ENCODE measurements around the gene S100A2. TPM values are rescaled to one million over a fixed set of nuclear protein-coding genes. Genes with fewer than 3 reads are reported as not detected.

Gene S100A2
- total and polyA plus RNA-seq, 7 donors, result 0.86 to 15.4 (median 1.1) TPM

DNA sequence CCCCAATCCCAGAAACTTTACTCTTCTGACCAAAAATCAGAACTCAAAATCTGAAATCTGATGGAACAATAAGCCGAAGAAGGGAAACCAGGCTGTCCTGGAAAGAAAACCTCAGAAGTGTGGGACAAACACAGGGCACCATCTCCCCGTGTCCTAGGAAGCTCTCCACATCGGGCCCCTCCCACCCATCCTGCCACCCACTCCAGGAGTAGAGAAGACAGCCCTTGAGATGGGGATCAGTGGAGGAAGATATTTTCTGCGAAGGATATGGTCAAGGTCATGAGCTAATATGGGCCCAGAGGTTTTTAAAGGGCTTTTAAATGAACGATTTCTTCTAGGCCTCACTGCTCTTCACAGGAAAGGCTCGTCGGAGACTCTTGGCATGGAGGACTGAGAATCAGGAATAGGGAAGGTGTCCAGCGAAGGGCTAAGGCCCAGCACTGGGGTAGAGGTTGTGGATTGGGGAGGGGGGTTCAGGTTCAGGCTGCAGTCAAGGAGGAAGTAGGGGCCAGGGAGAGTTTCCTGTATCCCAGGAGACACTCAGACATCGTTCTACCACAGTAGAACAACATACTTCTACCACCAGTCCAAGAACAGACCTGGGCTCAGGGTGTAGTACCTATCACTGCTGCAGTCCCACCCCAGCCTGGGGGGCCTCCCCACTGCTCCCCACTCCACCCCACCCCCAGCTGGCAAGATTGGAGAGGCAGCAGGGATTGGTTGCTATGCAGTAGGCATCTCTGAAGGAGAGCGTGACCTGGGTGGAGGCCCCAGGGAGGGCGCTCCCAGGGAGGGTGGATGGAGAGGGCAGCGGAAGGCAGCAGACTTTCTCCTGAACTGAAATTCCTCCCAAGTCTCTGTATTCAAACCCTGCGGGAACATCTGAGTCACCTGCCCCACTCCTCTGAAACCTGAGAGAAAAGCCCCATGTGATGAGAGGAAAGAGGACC is 23.7 kb downstream of the S100A2 start:
- H3K27ac ChIP-seq, result no peak overlapping the region
- H3K27me3 ChIP-seq (ENCODE audit: insufficient read depth in 3 of 3, low read length in 2 of 3), result no peaks in the 10 kb centered on the region
- DNase-seq (no peak), ATAC-seq (no peak)
- no peaks in the 10 kb centered on the region for H3K9me3 ChIP-seq
- H3K36me3 ChIP-seq (ENCODE audit: insufficient read depth in 1 of 2, low read depth in 1 of 2), result no peaks in the 10 kb centered on the region
- TF ChIP-seq, protein P1, sequence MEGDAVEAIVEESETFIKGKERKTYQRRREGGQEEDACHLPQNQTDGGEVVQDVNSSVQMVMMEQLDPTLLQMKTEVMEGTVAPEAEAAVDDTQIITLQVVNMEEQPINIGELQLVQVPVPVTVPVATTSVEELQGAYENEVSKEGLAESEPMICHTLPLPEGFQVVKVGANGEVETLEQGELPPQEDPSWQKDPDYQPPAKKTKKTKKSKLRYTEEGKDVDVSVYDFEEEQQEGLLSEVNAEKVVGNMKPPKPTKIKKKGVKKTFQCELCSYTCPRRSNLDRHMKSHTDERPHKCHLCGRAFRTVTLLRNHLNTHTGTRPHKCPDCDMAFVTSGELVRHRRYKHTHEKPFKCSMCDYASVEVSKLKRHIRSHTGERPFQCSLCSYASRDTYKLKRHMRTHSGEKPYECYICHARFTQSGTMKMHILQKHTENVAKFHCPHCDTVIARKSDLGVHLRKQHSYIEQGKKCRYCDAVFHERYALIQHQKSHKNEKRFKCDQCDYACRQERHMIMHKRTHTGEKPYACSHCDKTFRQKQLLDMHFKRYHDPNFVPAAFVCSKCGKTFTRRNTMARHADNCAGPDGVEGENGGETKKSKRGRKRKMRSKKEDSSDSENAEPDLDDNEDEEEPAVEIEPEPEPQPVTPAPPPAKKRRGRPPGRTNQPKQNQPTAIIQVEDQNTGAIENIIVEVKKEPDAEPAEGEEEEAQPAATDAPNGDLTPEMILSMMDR (IDR thresholded peaks at IDR 0.05), result no peak
- WGBS, 3 donors, result 68 to 73% (median 70%) methylated on average over 13 of the region's 13 CpGs
- H3K4me3 ChIP-seq, result no peak overlapping the region
- intact Hi-C loops (cut with DNase I), result no loop called here
- peaks cover 10% of the 10 kb centered on the region for H3K4me1 ChIP-seq

GRCh38 chr1:153540394-153541361 is 25.0 kb downstream of the S100A2 start, which contains the start of gene S100A5:
Gene S100A5, minus strand, starts transcription at chr1:153540934. Its CDS starts 743 bp downstream, at chr1:153540191.
- H3K4me3 ChIP-seq, result no peak within 1 kb of the TSS
- no peaks in the 10 kb centered on the region for H3K9me3 ChIP-seq
- intact Hi-C loops (cut with DNase I), result no loop called here
- H3K27ac ChIP-seq, result no peak within 1 kb of the TSS
- DNase-seq (no peak), ATAC-seq (no peak)
- WGBS, 3 donors, result 74 to 79% (median 76%) methylated on average over 11 of the region's 11 CpGs
- no peaks in the 10 kb centered on the region for H3K36me3 ChIP-seq (ENCODE audit: insufficient read depth in 1 of 2, low read depth in 1 of 2)
- TF ChIP-seq, protein P1 (IDR thresholded peaks at IDR 0.05), result no peak
- peaks cover 0 to 5% (median 0%) of the 10 kb centered on the region in 3 donors for H3K27me3 ChIP-seq (ENCODE audit: insufficient read depth in 3 of 3, low read length in 2 of 3)
- H3K4me1 ChIP-seq, result peaks cover 10% of the 10 kb centered on the region

DNA sequence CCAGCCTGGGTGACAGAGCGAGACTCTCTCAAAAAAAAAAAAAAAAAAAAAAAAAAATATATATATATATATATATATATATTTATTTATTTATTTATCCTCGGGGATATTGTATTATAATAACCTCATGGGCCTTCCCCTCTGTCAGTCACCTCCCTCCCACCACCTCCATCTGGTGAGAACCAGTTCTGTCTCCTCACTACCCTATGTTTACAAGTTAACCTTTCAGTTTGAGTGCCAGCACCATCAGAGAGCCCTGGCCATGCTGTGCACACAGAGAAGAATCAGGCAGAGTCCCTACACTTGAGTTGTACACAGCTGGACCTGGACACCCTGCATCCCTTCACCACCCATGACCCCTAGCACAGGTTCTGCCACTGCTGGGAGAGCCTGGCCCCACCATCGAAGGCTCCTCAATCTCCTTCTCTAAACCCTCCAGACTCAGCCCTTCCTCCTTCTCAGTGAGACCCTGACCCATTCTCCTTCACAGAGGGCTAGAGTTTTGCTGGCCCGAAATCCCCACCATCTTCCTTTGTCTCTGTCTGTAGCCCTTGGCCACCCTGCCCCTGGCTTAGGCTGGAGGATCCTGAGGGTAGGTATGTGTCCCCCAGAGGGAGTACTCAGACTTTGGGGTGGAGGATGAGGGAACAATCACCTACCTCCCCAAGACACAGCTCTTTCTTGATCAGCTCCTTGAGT is 26.1 kb downstream of the S100A2 start:
- Histone ChIP-seq H3K4me3 (no peak overlapping the region), H3K27me3 (ENCODE audit: insufficient read depth in 3 of 3, low read length in 2 of 3) (peaks cover 0 to 8% (median 0%) of the 10 kb centered on the region in 3 donors), H3K36me3 (ENCODE audit: insufficient read depth in 1 of 2, low read depth in 1 of 2) (no peaks in the 10 kb centered on the region), H3K27ac (no peak overlapping the region), H3K4me1 (peaks cover under 1% of the 10 kb centered on the region), H3K9me3 (no peaks in the 10 kb centered on the region)
- 75 to 85% (median 80%) methylated on average over 4 of the region's 4 CpGs for WGBS, 3 donors
- intact Hi-C loops (cut with DNase I), result no loop called here
- ATAC-seq, result no peak
- TF ChIP-seq, protein P1 (IDR thresholded peaks at IDR 0.05), result no peak
- no peak for DNase-seq

DNA sequence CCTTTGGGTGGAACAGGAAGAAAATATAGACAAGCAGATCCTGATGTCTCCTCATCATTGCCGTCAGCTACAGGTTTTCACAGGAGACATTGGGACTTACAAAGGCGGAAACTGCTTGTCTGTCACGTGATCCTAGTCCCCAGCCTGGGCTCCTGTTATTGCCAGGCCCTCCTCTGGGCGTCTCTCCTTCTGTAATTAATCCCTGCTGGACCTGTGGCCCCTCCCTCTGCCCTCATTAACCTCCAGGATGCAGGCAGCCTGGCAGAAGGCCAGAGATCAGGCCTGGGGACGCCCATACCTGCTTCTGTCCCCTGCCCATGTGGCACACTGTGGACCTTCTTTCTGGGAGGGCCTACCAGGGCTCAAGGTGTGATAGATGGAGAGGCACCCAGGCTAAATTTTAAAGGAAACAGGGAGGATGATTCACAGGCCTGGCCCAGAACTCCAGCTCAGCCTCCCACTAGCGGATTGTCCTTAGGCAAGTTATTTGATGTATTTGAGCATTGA is 27.3 kb downstream of the S100A2 start:
- Histone ChIP-seq H3K9me3 (no peaks in the 10 kb centered on the region), H3K4me3 (no peak overlapping the region), H3K27ac (no peak overlapping the region), H3K27me3 (ENCODE audit: insufficient read depth in 3 of 3, low read length in 2 of 3) (peaks cover 0 to 8% (median 0%) of the 10 kb centered on the region in 3 donors), H3K36me3 (ENCODE audit: insufficient read depth in 1 of 2, low read depth in 1 of 2) (no peaks in the 10 kb centered on the region), H3K4me1 (peaks cover 6% of the 10 kb centered on the region)
- TF ChIP-seq, protein P1 (IDR thresholded peaks at IDR 0.05), result no peak
- 73 to 80% (median 75%) methylated on average over 6 of the region's 6 CpGs for WGBS, 3 donors
- ATAC-seq (no peak), DNase-seq (peak; percentile 27 to 58)
- intact Hi-C loops (cut with DNase I), result no loop called here
